ENCODE data around the gene ANKS1A. TPM values are rescaled to one million over a fixed set of nuclear protein-coding genes. Genes with fewer than 3 reads are reported as not detected.

ANKS1A gene
- polyA plus RNA-seq, 1 of the 3 experiments (the other 2 are of a cell fraction) = 7.6 TPM

GRCh38 chr6:35052694-35053565, 163.9 kb downstream of the ANKS1A start:
- 96% methylated on average over 4 of the region's 9 CpGs for WGBS (ENCODE audit: low lambda C conversion rate)
- no peak for TF ChIP-seq TAF1 (IDR thresholded peaks at IDR 0.05; ENCODE audit: borderline replicate concordance, low read depth, low read length)
- no peak for TF ChIP-seq EP300 (IDR thresholded peaks at IDR 0.05; ENCODE audit: borderline replicate concordance in 1 of 2, low read depth in 1 of 2, low read length in 1 of 2)
- no peak for TF ChIP-seq CHD2 (IDR thresholded peaks at IDR 0.05; ENCODE audit: low read length, partially characterized antibody)
- Histone ChIP-seq H2AFZ (ENCODE audit: low read depth) (no peak overlapping the region), H3K27me3 (ENCODE audit: insufficient read depth) (no peaks in the 10 kb centered on the region), H3K4me2 (no peak overlapping the region), H3K27ac (ENCODE audit: low read depth in 2 of 2, low read length in 1 of 2) (no peak overlapping the region), H3K4me1 (ENCODE audit: control insufficient read depth in 1 of 2, insufficient read depth in 2 of 2, low read depth in 1 of 2, low read length in 1 of 2) (peaks cover 0 to 28% of the 10 kb centered on the region in 2 experiments; a peak in 2 of 4 replicates), H3K9ac (no peak overlapping the region), H3K4me3 (ENCODE audit: low read depth in 2 of 2, low read length in 1 of 2) (no peak overlapping the region), H3K36me3 (replicated peaks in 1 of 2; ENCODE audit: control insufficient read depth in 1 of 2, insufficient read depth in 2 of 2, low read length in 1 of 2) (no peaks in the 10 kb centered on the region), H3K9me2 (no peaks in the 10 kb centered on the region), H3K79me2 (ENCODE audit: insufficient read depth) (no peaks in the 10 kb centered on the region), H3K9me3 (no peaks in the 10 kb centered on the region), H3F3A (replicated peaks; ENCODE audit: insufficient read depth) (no peaks in the 10 kb centered on the region), H4K20me1 (ENCODE audit: insufficient read depth) (no peaks in the 10 kb centered on the region)
- POLR2A ChIA-PET = interaction anchor here (0.9 kb wide), 1 partner anchor 8 kb away, joined by 3 read pairs; no protein-coding TSS in a partner anchor
- DNase-seq = no peak
- CTCF ChIA-PET = interaction anchor here (0.9 kb wide), 1 partner anchor 9 kb away, joined by 5 read pairs; no protein-coding TSS in a partner anchor

GRCh38 chr6:35053701-35054100, 164.6 kb downstream of the ANKS1A start:
- H3K27ac ChIP-seq (ENCODE audit: low read depth in 2 of 2, low read length in 1 of 2) = no peak overlapping the region
- no peak for DNase-seq
- no peak overlapping the region for H2AFZ ChIP-seq (ENCODE audit: low read depth)
- no peaks in the 10 kb centered on the region for H4K20me1 ChIP-seq (ENCODE audit: insufficient read depth)
- no peaks in the 10 kb centered on the region for H3K27me3 ChIP-seq (ENCODE audit: insufficient read depth)
- H3K9me2 ChIP-seq = no peaks in the 10 kb centered on the region
- peaks cover 0 to 20% of the 10 kb centered on the region in 2 experiments; a peak in 1 of 4 replicates for H3K4me1 ChIP-seq (ENCODE audit: control insufficient read depth in 1 of 2, insufficient read depth in 2 of 2, low read depth in 1 of 2, low read length in 1 of 2)
- 93% methylated on average over 3 of the region's 3 CpGs for WGBS (ENCODE audit: low lambda C conversion rate)
- POLR2A ChIA-PET = interaction anchor here (0.9 kb wide), 1 partner anchor 9 kb away, joined by 3 read pairs; no protein-coding TSS in a partner anchor
- H3K4me2 ChIP-seq = no peak overlapping the region
- no peaks in the 10 kb centered on the region for H3K36me3 ChIP-seq (replicated peaks in 1 of 2; ENCODE audit: control insufficient read depth in 1 of 2, insufficient read depth in 2 of 2, low read length in 1 of 2)
- no peaks in the 10 kb centered on the region for H3K9me3 ChIP-seq
- TF ChIP-seq CTCF (IDR thresholded peaks at IDR 0.05) (no peak), SMC3 (IDR thresholded peaks at IDR 0.05; ENCODE audit: low read depth, low read length) (no peak), EZH2phosphoT487 (IDR thresholded peaks at IDR 0.05; ENCODE audit: borderline replicate concordance, low read depth) (no peak), PBX3 (IDR thresholded peaks at IDR 0.05) (no peak), USF2 (IDR thresholded peaks at IDR 0.05; ENCODE audit: borderline replicate concordance, low read depth, low read length) (no peak), TCF12 (IDR thresholded peaks at IDR 0.05) (no peak), RFX5 (IDR thresholded peaks at IDR 0.05; ENCODE audit: low read length) (no peak), POLR2AphosphoS5 (IDR thresholded peaks at IDR 0.05; ENCODE audit: low read depth, low read length) (no peak), NRF1 (IDR thresholded peaks at IDR 0.05; ENCODE audit: low read depth, low read length) (no peak), GATA2 (CRISPR knock-in tag; IDR thresholded peaks at IDR 0.05) (no peak)
- H3K79me2 ChIP-seq (ENCODE audit: insufficient read depth) = no peaks in the 10 kb centered on the region
- H3K4me3 ChIP-seq (ENCODE audit: low read depth in 2 of 2, low read length in 1 of 2) = no peak overlapping the region
- H3K9ac ChIP-seq = no peak overlapping the region
- no peaks in the 10 kb centered on the region for H3F3A ChIP-seq (replicated peaks; ENCODE audit: insufficient read depth)
- CTCF ChIA-PET = no interaction called here
